ENCODE results near the gene KNOP1. TPM values are rescaled to one million over a fixed set of nuclear protein-coding genes. Genes with fewer than 3 reads are reported as not detected.

KNOP1 gene
- total RNA-seq, 1 experiment from 2014 or later = 65.0 TPM

GRCh38 chr16:19685176-19685575, 32.9 kb downstream of the KNOP1 start:
- no peak for TF ChIP-seq EZH2 (IDR thresholded peaks at IDR 0.05; ENCODE audit: borderline replicate concordance, low read depth, low read length, poor library complexity, severe bottlenecking)
- TF ChIP-seq CTCF (conservative IDR thresholded peaks at IDR 0.05; ENCODE audit: low read depth, low read length) = no peak
- ChIA-PET CTCF (no interaction called here), POLR2A (ENCODE audit: low non-redundant PET) (interaction anchor here (0.7 kb wide), 1 partner anchor 9 kb away, joined by 3 read pairs; no protein-coding TSS in a partner anchor)
- DNase-seq (ENCODE audit: low spot score) = no peak
- intact Hi-C loops (cut with micrococcal nuclease; ENCODE audit: unreplicated experiment) = no loop called here
- no peak overlapping the region for H3K27ac ChIP-seq (ENCODE audit: low read depth, low read length, poor library complexity, severe bottlenecking)
- BruUV-seq (replicated peaks) = no TSS peak
- peaks cover 7% of the 10 kb centered on the region for H3K36me3 ChIP-seq (ENCODE audit: insufficient read depth, low read length, poor library complexity, severe bottlenecking)
- H3K9me3 ChIP-seq (ENCODE audit: low read depth, low read length, poor library complexity, severe bottlenecking) = no peaks in the 10 kb centered on the region
- H3K4me1 ChIP-seq (ENCODE audit: insufficient read depth, low read length, poor library complexity, severe bottlenecking) = no peaks in the 10 kb centered on the region
- no peaks in the 10 kb centered on the region for H3K27me3 ChIP-seq (replicated peaks; ENCODE audit: insufficient read depth, low read depth, low read length, poor library complexity)
- no peak overlapping the region for H3K4me3 ChIP-seq (ENCODE audit: low read depth, low read length, poor library complexity, severe bottlenecking)

- BruUV-seq (replicated peaks) = no TSS peak
- H3K36me3 ChIP-seq (ENCODE audit: insufficient read depth, low read length, poor library complexity, severe bottlenecking) = peaks cover 7% of the 10 kb centered on the region
- TF ChIP-seq EZH2 (IDR thresholded peaks at IDR 0.05; ENCODE audit: borderline replicate concordance, low read depth, low read length, poor library complexity, severe bottlenecking) = no peak
- TF ChIP-seq CTCF (conservative IDR thresholded peaks at IDR 0.05; ENCODE audit: low read depth, low read length) = no peak
- intact Hi-C loops (cut with micrococcal nuclease; ENCODE audit: unreplicated experiment) = no loop called here
- ChIA-PET POLR2A (ENCODE audit: low non-redundant PET) (no interaction called here), CTCF (no interaction called here)
- no peak overlapping the region for H3K4me3 ChIP-seq (ENCODE audit: low read depth, low read length, poor library complexity, severe bottlenecking)
- H3K27ac ChIP-seq (ENCODE audit: low read depth, low read length, poor library complexity, severe bottlenecking) = no peak overlapping the region
- H3K9me3 ChIP-seq (ENCODE audit: low read depth, low read length, poor library complexity, severe bottlenecking) = no peaks in the 10 kb centered on the region
- H3K27me3 ChIP-seq (replicated peaks; ENCODE audit: insufficient read depth, low read depth, low read length, poor library complexity) = no peaks in the 10 kb centered on the region
- H3K4me1 ChIP-seq (ENCODE audit: insufficient read depth, low read length, poor library complexity, severe bottlenecking) = no peaks in the 10 kb centered on the region
- no peak for DNase-seq (ENCODE audit: low spot score)
These were observed 34.4 kb downstream of the KNOP1 start for GRCh38 chr16:19683453-19684236.

GRCh38 chr16:19681637-19682036, 36.4 kb downstream of the KNOP1 start:
- no peak for DNase-seq (ENCODE audit: low spot score)
- Histone ChIP-seq H3K9me3 (ENCODE audit: low read depth, low read length, poor library complexity, severe bottlenecking) (no peaks in the 10 kb centered on the region), H3K27ac (ENCODE audit: low read depth, low read length, poor library complexity, severe bottlenecking) (no peak overlapping the region), H3K4me3 (ENCODE audit: low read depth, low read length, poor library complexity, severe bottlenecking) (no peak overlapping the region), H3K4me1 (ENCODE audit: insufficient read depth, low read length, poor library complexity, severe bottlenecking) (no peaks in the 10 kb centered on the region), H3K27me3 (replicated peaks; ENCODE audit: insufficient read depth, low read depth, low read length, poor library complexity) (no peaks in the 10 kb centered on the region), H3K36me3 (ENCODE audit: insufficient read depth, low read length, poor library complexity, severe bottlenecking) (peaks cover 7% of the 10 kb centered on the region)
- BruUV-seq (replicated peaks) = no TSS peak
- POLR2A ChIA-PET (ENCODE audit: low non-redundant PET) = no interaction called here
- TF ChIP-seq CTCF (conservative IDR thresholded peaks at IDR 0.05; ENCODE audit: low read depth, low read length) (no peak), EZH2 (IDR thresholded peaks at IDR 0.05; ENCODE audit: borderline replicate concordance, low read depth, low read length, poor library complexity, severe bottlenecking) (no peak)
- CTCF ChIA-PET = no interaction called here
- intact Hi-C loops (cut with micrococcal nuclease; ENCODE audit: unreplicated experiment) = no loop called here

All from A673 (cell line).